GM21737 (cell line): ENCODE data around the gene PLN.

Experiments used
- ATAC-seq: cut with Tn5 transposase; IDR thresholded peaks from one replicate; pipeline ENCODE4 v1.9.1; 2021; ENCODE audit warnings: mild to moderate bottlenecking, moderate library complexity; ENCODE audit not compliant: unreplicated experiment

Gene PLN

GRCh38 chr6:118578617-118579016 lies 30.5 kb downstream of the PLN start:
- no peak for ATAC-seq

GRCh38 chr6:118579786-118580185 lies 31.7 kb downstream of the PLN start:
- ATAC-seq = no peak

DNA sequence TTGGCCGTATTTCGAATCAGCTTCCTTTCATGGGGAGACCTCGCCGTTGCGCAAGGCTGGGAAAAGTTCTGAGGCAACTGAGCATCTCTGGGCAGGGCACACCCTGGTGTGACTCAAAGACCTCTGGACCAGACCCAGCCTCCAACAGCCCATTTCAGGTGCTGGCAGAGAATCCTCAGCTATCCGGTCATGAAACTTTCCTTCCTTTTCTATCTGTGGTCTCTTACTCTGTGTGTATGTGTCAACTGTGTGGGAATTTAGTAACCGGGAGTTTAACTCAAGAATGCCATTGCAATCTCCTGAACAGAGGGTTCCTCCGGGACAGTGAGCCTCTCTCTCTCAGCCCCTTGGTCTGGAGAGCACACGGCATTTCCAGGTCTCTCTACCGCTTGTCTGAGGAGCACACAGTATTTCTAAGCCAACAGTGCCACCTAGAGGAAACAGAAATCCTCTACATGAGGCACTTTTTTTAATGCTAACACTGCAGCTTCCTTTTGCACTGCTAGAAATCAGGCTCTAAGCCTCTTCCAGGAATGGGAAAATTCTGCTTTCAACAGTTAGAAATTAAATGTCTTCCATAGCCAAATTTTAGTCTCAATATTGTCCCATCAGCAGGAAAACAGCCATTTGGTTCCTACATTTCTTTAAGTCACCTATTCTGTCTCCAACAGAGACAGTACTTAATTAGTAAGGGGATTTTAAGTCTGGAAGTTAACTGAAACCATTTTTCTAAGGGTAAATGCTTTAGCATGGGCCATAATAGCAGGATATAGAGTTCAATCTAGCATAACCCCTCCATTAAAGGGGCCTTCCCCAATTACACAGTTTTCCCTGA lies 32.7 kb downstream of the PLN start:
- ATAC-seq = peak; percentile 68

DNA sequence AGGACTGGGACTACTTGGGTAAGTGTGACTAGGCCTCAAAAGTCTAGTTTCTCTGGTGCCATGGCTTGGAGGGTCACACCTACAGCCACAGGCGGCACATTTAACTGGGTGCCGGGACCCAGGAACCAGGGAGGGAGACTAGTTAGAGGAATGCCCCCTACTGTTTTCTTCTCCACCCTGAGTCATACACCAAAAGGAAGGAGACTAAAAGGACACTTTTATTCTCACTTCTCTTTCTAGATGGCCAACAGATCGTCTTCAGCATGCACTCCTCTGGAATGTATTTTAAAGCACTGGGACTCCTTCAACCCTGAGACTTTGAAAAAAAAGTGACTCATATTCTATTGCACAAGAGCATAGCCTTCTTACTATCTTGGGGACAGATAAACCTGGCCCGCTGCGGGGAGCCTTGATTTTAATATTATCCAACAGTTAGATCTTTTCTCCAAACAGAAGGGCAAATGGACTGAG lies 33.4 kb downstream of the PLN start:
- ATAC-seq = no peak

- no peak for ATAC-seq
Measured at GRCh38 chr6:118584911-118585310, 36.8 kb downstream of the PLN start.

- ATAC-seq = no peak
Measured at GRCh38 chr6:118586746-118587485, 38.8 kb downstream of the PLN start.

DNA sequence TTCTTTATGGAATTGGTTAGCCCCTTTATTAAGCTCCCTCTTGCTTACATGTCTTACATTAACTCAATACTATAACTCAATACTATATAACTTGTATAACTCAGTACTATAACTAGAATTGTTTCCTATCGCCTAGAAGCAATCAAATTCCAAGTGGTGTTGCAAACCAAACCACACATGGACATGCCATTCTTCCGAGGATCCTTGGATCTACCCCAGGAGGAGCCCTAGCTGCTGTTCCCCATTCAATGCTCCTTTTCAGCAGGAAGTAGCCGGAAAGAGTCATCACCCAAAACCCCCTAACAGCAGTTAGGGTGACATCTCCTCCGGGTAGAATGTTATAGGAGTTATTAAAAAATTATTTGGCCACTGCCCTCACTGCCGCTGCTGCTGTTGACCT lies 40.5 kb downstream of the PLN start:
- ATAC-seq = no peak

DNA sequence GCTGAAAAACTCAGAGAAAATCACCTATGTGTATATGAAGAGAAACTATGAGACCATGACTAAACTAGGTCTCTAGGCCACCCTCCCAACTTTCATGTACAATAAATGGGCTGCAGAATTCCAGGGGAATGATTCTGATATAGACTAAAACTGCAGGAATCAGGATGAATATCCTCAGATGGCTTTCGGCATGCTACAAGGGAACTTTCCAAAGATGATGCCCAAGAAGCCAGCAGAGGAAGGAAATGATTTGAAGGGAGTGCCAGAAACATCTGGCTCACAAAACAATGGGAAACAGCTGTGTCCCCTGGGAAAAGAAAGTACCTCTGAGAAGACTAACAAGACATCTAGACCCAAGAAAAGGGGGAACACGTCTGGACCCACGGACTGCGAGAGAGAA lies 41.1 kb downstream of the PLN start:
- ATAC-seq = no peak

- no peak for ATAC-seq
Measured at GRCh38 chr6:118589649-118590365, 41.7 kb downstream of the PLN start.

GRCh38 chr6:118591897-118592296 lies 43.8 kb downstream of the PLN start:
- ATAC-seq = no peak

DNA sequence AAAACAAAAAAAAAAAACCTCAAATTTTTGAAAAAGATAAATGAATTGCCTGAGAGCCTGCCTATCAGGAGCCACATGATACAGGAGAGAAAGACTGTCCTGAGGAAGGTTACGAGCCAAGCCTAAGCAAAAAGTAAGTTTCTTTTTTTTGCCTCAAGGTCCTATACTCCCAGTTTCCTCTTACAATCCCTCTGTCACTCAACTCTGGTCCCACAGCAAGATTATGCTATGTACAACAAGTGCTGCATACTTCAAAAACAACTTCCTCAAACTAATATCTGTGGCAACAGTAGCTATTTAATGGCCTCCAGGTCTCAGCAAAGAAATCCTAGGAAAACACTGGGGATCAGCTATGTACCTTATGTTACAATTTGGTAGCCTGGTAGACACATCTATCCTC lies 46.8 kb downstream of the PLN start:
- ATAC-seq = no peak

DNA sequence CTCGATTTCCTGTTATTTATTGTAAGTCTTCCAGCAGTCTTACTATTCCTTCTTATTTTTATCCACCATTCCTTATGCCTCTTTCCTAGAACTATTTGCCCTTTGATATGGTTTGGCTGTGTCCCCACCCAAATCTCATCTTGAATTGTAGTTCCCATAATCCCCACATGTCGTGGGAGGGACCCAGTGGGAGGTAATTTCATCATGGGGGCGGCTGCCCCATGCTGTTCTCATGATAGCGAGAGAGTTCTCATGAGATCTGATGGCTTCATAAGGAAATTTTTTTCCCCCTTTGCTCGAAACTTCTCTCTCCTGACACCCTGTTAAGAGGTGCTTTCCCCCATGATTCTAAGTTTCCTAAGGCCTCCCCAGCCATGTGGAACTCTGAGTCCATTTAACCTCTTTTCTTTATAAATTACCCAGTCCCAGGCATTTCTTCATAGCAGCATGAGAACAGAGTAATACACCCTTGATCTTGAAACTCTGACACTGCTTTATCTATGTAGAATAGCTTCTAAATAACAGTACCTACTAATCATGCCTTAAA lies 48.8 kb downstream of the PLN start:
- ATAC-seq = no peak

DNA sequence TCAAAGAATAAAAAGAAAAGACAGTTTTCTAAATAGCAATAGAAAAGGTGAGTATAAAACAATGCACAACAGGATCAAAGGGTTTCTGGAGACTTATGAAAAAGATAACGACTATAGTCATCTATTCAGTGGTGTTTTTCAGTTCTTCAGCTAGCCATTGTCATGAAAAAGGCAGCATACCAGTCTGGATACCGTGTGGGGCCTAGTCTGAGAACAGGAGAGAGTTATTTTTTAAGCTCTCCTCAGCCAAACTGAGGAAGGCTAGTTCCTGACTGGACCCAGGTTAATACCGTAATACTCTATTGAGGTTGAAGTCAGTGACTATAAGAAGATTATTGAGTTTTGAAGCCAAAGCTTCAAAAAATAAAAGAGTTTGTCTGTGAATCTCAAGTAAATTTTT lies 49.5 kb downstream of the PLN start:
- ATAC-seq = no peak

GRCh38 chr6:118598324-118598723 lies 50.2 kb downstream of the PLN start:
- no peak for ATAC-seq

DNA sequence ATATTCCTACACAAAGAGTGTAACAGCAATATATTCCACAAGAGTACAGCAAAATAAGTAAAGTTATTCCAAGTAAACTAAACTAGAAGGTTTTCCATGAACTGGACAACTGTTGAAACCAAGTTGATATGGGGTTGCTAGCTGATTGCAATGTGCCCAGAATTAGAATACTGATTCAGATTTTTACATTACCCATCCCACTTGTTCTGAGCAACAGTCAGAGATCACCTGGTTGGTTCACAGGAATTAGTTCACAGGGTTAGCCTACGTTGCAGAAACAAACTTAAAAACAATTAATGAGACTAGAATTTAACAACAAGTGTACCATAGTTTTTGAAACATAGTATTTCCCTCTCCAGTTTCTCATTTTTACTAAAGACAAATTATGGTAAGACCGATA lies 54.2 kb downstream of the PLN start:
- no peak for ATAC-seq

- ATAC-seq = no peak
Measured at GRCh38 chr6:118603372-118603771, 55.3 kb downstream of the PLN start.

DNA sequence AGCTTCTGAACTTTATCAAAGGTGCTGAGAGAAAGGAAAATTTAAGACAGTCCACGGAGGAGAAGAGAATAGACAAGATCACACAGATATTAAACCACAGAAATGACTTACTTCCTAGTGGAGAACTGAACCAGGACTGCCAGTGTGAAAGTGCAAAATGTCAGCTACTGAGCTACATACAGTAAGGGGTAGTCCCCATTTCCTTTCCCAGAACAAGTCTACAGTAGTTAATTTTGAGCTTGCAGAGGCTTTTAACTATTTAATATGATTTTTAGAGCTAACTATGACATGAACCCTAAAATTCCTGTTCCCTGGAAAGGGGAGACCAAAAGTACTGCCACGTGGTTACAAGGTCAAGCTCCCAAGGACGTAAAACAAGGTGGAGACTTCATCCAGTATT lies 58.2 kb downstream of the PLN start:
- ATAC-seq = peak; percentile 57

DNA sequence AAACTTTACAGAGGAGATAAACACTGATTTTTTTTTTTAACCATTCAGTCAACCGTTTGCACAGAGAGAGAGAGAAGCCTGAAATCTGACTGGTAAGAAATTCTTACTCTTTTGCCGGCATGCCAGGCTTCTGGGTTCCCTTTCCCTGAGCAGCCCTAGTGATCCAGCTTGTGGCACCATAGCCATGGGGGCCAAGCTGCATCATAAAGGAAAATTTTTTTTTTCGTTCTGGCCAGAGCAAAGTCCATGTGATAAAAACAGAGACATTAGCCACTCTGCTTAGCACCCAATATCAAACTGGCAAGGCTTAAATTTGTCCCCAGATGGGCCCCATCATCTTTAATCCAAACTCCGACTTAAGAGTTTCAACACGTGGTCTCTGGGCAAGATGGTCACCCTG lies 58.8 kb downstream of the PLN start:
- no peak for ATAC-seq
